GM13976 (cell line): ENCODE data around the gene MYL5.
"Not testable (repeated sequence)": the region's sequence is repeated elsewhere in the genome, so short reads cannot be mapped to it uniquely, and the experiment has no call there.

Experiments used
- DNase-seq: peaks from one replicate; pipeline ENCODE4 v3.0.0; 2012; ENCODE audit warnings: low spot score
- CTCF ChIP-seq: IDR thresholded peaks from 2 replicates; pipeline ENCODE4 v1.5.1; 2012; ENCODE audit warnings: borderline replicate concordance, mild to moderate bottlenecking; ENCODE audit not compliant: insufficient read depth; ENCODE audit errors: extremely low read depth, missing control alignments, control extremely low read depth
- in situ Hi-C: fragments of 300-500 bp; cut with MboI; formaldehyde crosslinking; loops from one replicate; pipeline ENCODE4 v1.12.0; 2022; ENCODE audit warnings: low sequenced_read_pairs, mixed read lengths, inconsistent platforms; ENCODE audit not compliant: unreplicated experiment

Gene MYL5

GRCh38 chr4:688854-689681, 14.7 kb downstream of the MYL5 start, which contains the start of gene SLC49A3:
Gene SLC49A3 (minus strand): TSS chr4:689151. CDS start chr4:689127, 24 bp downstream.
- in situ Hi-C loops, result no loop called here
- no peak for TF ChIP-seq CTCF
- peak; percentile 69 for DNase-seq

GRCh38 chr4:689723-690122, 15.4 kb downstream of the MYL5 start:
- TF ChIP-seq CTCF, result no peak
- in situ Hi-C loops, result no loop called here
- no peak for DNase-seq

DNA sequence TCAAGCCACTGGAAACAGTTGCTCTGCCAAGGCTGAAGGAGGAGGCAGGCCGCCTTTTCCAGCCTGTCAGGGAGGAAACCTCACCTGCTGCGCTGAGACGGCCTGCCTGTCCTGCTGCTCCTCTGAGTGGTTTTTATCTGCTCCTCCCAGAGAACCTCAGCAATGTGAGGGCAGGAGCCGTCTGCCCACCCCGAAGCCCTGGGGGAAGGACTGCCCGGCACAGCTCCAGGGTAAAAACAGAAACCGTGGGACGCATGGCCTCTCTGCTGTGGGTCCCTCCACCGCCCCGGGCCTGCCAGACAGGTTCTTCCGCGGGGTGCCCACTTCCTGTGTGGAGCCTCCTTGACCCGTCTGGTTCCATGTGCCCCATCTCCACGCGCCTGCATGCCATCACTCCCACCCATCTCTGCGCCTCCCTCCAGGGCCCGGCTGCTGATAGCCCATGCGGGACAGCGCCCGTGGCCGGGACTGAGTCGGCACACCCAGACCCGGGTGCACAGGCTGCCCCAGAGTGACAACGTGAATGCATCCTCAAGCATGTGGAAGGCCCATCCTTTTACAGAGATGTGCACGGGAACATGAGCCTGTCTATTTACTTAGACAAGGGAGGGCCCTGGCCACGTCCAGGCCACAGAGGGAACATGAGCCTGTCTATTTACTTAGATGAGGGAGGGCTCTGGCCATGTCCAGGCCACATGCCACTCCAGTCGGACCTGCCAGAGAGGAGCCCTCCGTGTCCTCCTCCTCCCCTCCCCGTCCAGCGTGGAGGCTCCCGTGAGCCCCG, 18.6 kb downstream of the MYL5 start:
- in situ Hi-C loops, result no loop called here
- no peak for DNase-seq
- no peak for TF ChIP-seq CTCF

GRCh38 chr4:694341-694940, 20.1 kb downstream of the MYL5 start:
- in situ Hi-C loops, DNase-seq: not testable (repeated sequence)

GRCh38 chr4:699816-700580, 25.7 kb downstream of the MYL5 start:
- TF ChIP-seq CTCF, result no peak
- in situ Hi-C loops, result no loop called here
- no peak for DNase-seq

DNA sequence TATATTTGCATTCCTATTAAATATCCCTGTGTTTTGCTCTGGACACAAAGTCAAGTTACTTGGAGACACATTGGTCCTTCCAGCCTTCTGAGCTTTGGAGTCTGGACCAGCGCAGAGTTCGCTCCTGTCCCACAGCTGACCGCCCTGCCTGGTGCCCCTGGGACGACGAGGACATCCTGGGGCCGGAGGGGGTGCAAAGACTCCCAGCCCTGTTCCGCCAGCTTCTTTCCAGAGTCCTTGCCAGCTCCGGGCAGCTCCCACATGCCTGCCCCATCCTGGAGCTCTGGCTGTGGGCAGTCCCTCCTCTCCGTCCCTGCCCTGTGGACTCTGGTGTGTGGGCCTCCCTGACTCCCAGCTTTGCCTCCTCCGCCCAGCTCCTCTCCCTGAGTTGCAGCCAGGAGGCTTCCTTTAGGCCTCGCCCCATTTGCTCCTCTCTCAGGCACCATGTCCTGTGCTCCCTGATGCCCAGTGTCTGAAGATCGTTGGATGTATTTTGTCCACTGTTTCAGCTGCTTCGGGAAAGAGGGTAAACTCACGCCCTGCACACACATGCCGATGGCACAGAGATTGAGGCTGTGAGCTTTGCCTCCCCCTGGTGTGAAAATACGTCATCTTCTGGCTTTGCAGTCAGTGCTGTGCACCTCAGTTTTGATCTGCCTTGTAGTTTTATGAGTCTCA, 26.4 kb downstream of the MYL5 start:
- in situ Hi-C loops, result no loop called here
- no peak for DNase-seq

More for the DNA sequence above, 26.4 kb downstream of the MYL5 start:
- TF ChIP-seq CTCF, result no peak
